H1 (cell line): ENCODE data around the gene IGFALS. TPM values are rescaled to one million over a fixed set of nuclear protein-coding genes. Genes with fewer than 3 reads are reported as not detected.

ENCODE experiments used
- ATF2 ChIP-seq: IDR thresholded peaks from 2 replicates; pipeline ENCODE4 v1.6.1; 2012; ENCODE audit warnings: low read length, inconsistent platforms
- ATF3 ChIP-seq: IDR thresholded peaks from 2 replicates; pipeline ENCODE4 v1.6.1; 2011; ENCODE audit warnings: low read depth, mild to moderate bottlenecking, low read length; ENCODE audit not compliant: insufficient read depth
- BRCA1 ChIP-seq: IDR thresholded peaks from 2 replicates; pipeline ENCODE4 v1.6.1; 2012; ENCODE audit warnings: low read depth, low read length, improper control_type of control experiment
- CBX8 ChIP-seq: fragments of 300-800, 300-1000 bp; sonication (generic); IDR thresholded peaks from 2 replicates; pipeline ENCODE4 v1.7.1; 2016; ENCODE audit warnings: low read depth, low read length, borderline replicate concordance
- CEBPB ChIP-seq: IDR thresholded peaks from 2 replicates; pipeline ENCODE4 v1.6.1; 2012; ENCODE audit warnings: low read depth, low read length
- CTBP2 ChIP-seq: IDR thresholded peaks from 2 replicates; pipeline ENCODE4 v1.7.0; 2011; ENCODE audit warnings: borderline replicate concordance, mild to moderate bottlenecking, moderate library complexity, mixed read lengths, low read length; ENCODE audit not compliant: insufficient read depth, insufficient read length
- E2F6 ChIP-seq: IDR thresholded peaks from 2 replicates; pipeline ENCODE4 v1.6.1; 2012; ENCODE audit warnings: inconsistent platforms
- FOSL1 ChIP-seq: IDR thresholded peaks from 2 replicates; pipeline ENCODE4 v1.6.1; 2011; ENCODE audit warnings: mild to moderate bottlenecking, low read depth, low read length, moderate library complexity; ENCODE audit not compliant: insufficient read depth
- GABPA ChIP-seq: IDR thresholded peaks from 2 replicates; pipeline ENCODE4 v1.6.1; 2011; ENCODE audit warnings: mild to moderate bottlenecking, low read length, moderate library complexity, borderline replicate concordance; ENCODE audit not compliant: insufficient read depth
- KDM1A ChIP-seq: fragments of 200-600, 300-600 bp; sonication (generic); IDR thresholded peaks from 2 replicates; pipeline ENCODE4 v1.7.1; 2016; ENCODE audit warnings: mild to moderate bottlenecking, low read length, borderline replicate concordance
- MAX ChIP-seq: IDR thresholded peaks from 2 replicates; pipeline ENCODE4 v1.6.1; 2012; ENCODE audit warnings: inconsistent platforms
- NANOG ChIP-seq: IDR thresholded peaks from 2 replicates; pipeline ENCODE4 v1.6.1; 2011; ENCODE audit warnings: low read length, low read depth, mild to moderate bottlenecking, inconsistent platforms; ENCODE audit not compliant: insufficient read depth, poor library complexity, severe bottlenecking
- PHF8 ChIP-seq: fragments of 200-600 bp; sonication (generic); conservative IDR thresholded peaks from 2 replicates; pipeline ENCODE4 v1.7.1; 2012; ENCODE audit warnings: low read depth, mild to moderate bottlenecking, inconsistent platforms, low read length, moderate library complexity
- POLR2AphosphoS5 ChIP-seq: IDR thresholded peaks from 2 replicates; pipeline ENCODE4 v1.6.1; 2011; ENCODE audit warnings: low read depth, low read length
- SIN3A ChIP-seq, 2 experiments: IDR thresholded peaks in 1 of 2; conservative IDR thresholded peaks in 1 of 2; 2 replicates each; pipeline ENCODE4 v1.6.1; 2011 to 2012; ENCODE audit warnings: low read length in 2 of 2, improper control_type of control experiment in 1 of 2, low read depth in 1 of 2, mild to moderate bottlenecking in 1 of 2
- SP2 ChIP-seq: IDR thresholded peaks from 2 replicates; pipeline ENCODE4 v1.6.1; 2012; ENCODE audit warnings: mild to moderate bottlenecking, low read length, inconsistent platforms
- SP4 ChIP-seq: IDR thresholded peaks from 2 replicates; pipeline ENCODE4 v1.6.1; 2012; ENCODE audit warnings: low read length, inconsistent platforms
- SRF ChIP-seq: IDR thresholded peaks from 2 replicates; pipeline ENCODE4 v1.6.1; 2011; ENCODE audit warnings: mild to moderate bottlenecking, low read depth, low read length, moderate library complexity
- SUZ12 ChIP-seq: fragments of 200-600 bp; sonication (generic); IDR thresholded peaks from 2 replicates; pipeline ENCODE4 v1.6.1; 2012; ENCODE audit warnings: mild to moderate bottlenecking, inconsistent platforms, low read length, moderate library complexity, mixed read lengths
- TEAD4 ChIP-seq: IDR thresholded peaks from 2 replicates; pipeline ENCODE4 v1.6.1; 2012; ENCODE audit warnings: low read depth, low read length, inconsistent platforms, mixed read lengths
- ZNF274 ChIP-seq: IDR thresholded peaks from 2 replicates; pipeline ENCODE4 v1.7.0; 2012; ENCODE audit warnings: low read length, borderline replicate concordance; ENCODE audit errors: extremely low read depth
- polyA plus RNA-seq, 7 experiments: library from polyadenylated mRNA; depleted of rRNA in 3 of 7; stranded (reverse) in 5 of 7; unstranded in 2 of 7; fragments of >200 nt in 5 of 7; fragments of 200-250 nt in 2 of 7; gene quantifications; 1 replicate in 5 of 7; 2 replicates in 1 of 7; 4 replicates in 1 of 7; pipeline versions ENCODE4 v1.2.1 to v1.2.3, GENCODE V29; 2011 to 2013; ENCODE audit warnings: missing spikeins in 2 of 7, mixed read lengths in 2 of 7
- total RNA-seq: library from RNA; stranded (reverse); fragmentation: NEBNext Ultra II Directional; extraction: Animal tissue kit (Norgen Biotek cat#: 25700); gene quantifications from 2 replicates; pipeline ENCODE4 v1.2.1, GENCODE V29; 2021

The IGFALS gene
- total and polyA plus RNA-seq, 2 of the 8 experiments (the other 6 are each of a cell fraction or from before 2014, with no cell fraction given), result not detected

- TF ChIP-seq ZNF274, result no peak
- no peak for TF ChIP-seq SP4
- 0 out of 2 replicates have a peak, but pooled peaks have one; percentile 61 for TF ChIP-seq PHF8
- peak in 1 of 2 experiments; percentile 66; a peak in 1 of 4 replicates for TF ChIP-seq SIN3A (conservative IDR thresholded peaks at IDR 0.05 in 1 of 2, IDR thresholded peaks at IDR 0.05 in 1 of 2; ENCODE audit: low read depth in 1 of 2, low read length in 2 of 2)
- TF ChIP-seq E2F6, result peak; percentile 75
- TF ChIP-seq NANOG, result no peak
- TF ChIP-seq TEAD4, result no peak
- no peak for TF ChIP-seq GABPA
- no peak for TF ChIP-seq KDM1A
- no peak for TF ChIP-seq SRF
- TF ChIP-seq MAX, result no peak
- TF ChIP-seq ATF2, result no peak
- no peak for TF ChIP-seq SUZ12
- no peak for TF ChIP-seq CBX8
- TF ChIP-seq BRCA1, result no peak
- no peak for TF ChIP-seq SP2
- no peak for TF ChIP-seq CTBP2
- TF ChIP-seq FOSL1, result no peak
- TF ChIP-seq ATF3, result no peak
- no peak for TF ChIP-seq CEBPB
- TF ChIP-seq POLR2AphosphoS5, result peak; percentile 11; the same call in 1 of the 2 replicates
Measured at GRCh38 chr16:1781758-1782407, 11.6 kb downstream of the IGFALS start (continued).
